Activated CD4-positive, alpha-beta T cell treated with anti-CD3 and anti-CD28 coated beads, Interleukin-10, Interleukin-2, amounts not matched to agents 100 ng/mL and 50 ng/mL, durations not matched to agents 16 hours and 8 hours (primary cell): ENCODE data around the gene F10.

ENCODE experiments used
- DNase-seq: peaks from one replicate; pipeline ENCODE4 v3.0.0-alpha.2; 2020

The F10 gene

GRCh38 chr13:113140677-113141600, 18.3 kb downstream of the F10 start:
- DNase-seq, result no peak

GRCh38 chr13:113141601-113141970, 19.0 kb downstream of the F10 start:
- DNase-seq, result no peak

GRCh38 chr13:113142876-113143275, 20.3 kb downstream of the F10 start:
- DNase-seq, result no peak

- DNase-seq, result no peak
Observed at GRCh38 chr13:113143466-113144254, 21.1 kb downstream of the F10 start.

GRCh38 chr13:113144255-113144629, 21.6 kb downstream of the F10 start:
- DNase-seq, result no peak

- peak; percentile 26 for DNase-seq
Observed at GRCh38 chr13:113145496-113145895, 22.9 kb downstream of the F10 start.

GRCh38 chr13:113145911-113146598, 23.5 kb downstream of the F10 start:
- DNase-seq, result no peak

GRCh38 chr13:113146750-113147149, 24.2 kb downstream of the F10 start:
- DNase-seq, result no peak

GRCh38 chr13:113147206-113147605, 24.6 kb downstream of the F10 start:
- no peak for DNase-seq

GRCh38 chr13:113148407-113148806, 25.8 kb downstream of the F10 start:
- no peak for DNase-seq

- no peak for DNase-seq
Observed at GRCh38 chr13:113148940-113149503, 26.4 kb downstream of the F10 start.

GRCh38 chr13:113149711-113150549, 27.3 kb downstream of the F10 start:
- no peak for DNase-seq

GRCh38 chr13:113150550-113151365, 28.2 kb downstream of the F10 start:
- DNase-seq, result no peak

- no peak for DNase-seq
Observed at GRCh38 chr13:113151745-113152690, 29.4 kb downstream of the F10 start.

- no peak for DNase-seq
Observed at GRCh38 chr13:113152691-113152983, 30.0 kb downstream of the F10 start.

- no peak for DNase-seq
Observed at GRCh38 chr13:113152984-113153809, 30.6 kb downstream of the F10 start.

GRCh38 chr13:113153810-113154748, 31.5 kb downstream of the F10 start:
- DNase-seq, result peak; percentile 68

- DNase-seq, result no peak
Observed at GRCh38 chr13:113155201-113155600, 32.6 kb downstream of the F10 start.
